ENCODE data around the gene GALNT2. TPM values are rescaled to one million over a fixed set of nuclear protein-coding genes. Genes with fewer than 3 reads are reported as not detected.
A peak's percentile ranks its signal among the peaks of the same experiment; 100 is the strongest.

GALNT2 gene
- total and polyA plus RNA-seq, 9 of the 15 experiments (the other 6 are each of a cell fraction or from before 2014, with no cell fraction given): 1.6 to 106 (median 51.9) TPM

DNA sequence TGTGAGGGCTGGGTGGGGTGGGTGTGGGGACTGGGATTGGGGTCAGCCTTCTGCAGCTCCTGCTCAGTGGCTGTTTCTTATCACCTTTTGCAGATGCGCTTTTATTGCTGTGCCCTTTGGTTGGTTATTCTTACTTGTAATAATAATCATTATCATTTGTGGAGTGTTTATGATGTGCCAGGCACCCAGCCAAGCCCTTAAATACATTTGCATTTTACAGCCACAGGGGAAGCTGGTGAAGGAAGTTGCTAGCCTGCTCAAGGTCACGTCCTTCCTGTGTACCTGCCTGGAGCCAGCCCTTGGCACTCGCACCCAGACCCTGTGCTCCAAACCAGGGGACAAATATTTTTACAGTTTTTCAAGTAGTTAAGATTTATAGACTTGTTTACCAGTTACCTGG is 215.1 kb downstream of the GALNT2 start:
- intact Hi-C loops (cut with micrococcal nuclease) (no loop called here), in situ Hi-C loops (cut with MboI) (no loop called here)
- H3K27ac ChIP-seq (ENCODE audit: extremely low read depth, low read depth, low read length): no peak overlapping the region
- CTCF ChIA-PET (ENCODE audit: low intra/inter-chr PET ratio): no interaction called here
- FAIRE-seq: no peak
- peaks cover 4% of the 10 kb centered on the region for H3K9me1 ChIP-seq (ENCODE audit: control insufficient read depth, insufficient read depth, low read length)
- H2AFZ ChIP-seq (ENCODE audit: low read depth, low read length): no peak overlapping the region
- DNase-seq (ENCODE audit: extremely low read depth in 1 of 4, low spot score in 3 of 4): peak in 1 of 4 experiments; percentile 12
- H4K20me1 ChIP-seq (replicated peaks; ENCODE audit: control insufficient read depth, insufficient read depth, low read length): peaks cover 9% of the 10 kb centered on the region
- H3K4me2 ChIP-seq (ENCODE audit: insufficient read depth, low read length): no peak overlapping the region
- no TSS peak for BruUV-seq (replicated peaks)
- TF ChIP-seq, protein P1, sequence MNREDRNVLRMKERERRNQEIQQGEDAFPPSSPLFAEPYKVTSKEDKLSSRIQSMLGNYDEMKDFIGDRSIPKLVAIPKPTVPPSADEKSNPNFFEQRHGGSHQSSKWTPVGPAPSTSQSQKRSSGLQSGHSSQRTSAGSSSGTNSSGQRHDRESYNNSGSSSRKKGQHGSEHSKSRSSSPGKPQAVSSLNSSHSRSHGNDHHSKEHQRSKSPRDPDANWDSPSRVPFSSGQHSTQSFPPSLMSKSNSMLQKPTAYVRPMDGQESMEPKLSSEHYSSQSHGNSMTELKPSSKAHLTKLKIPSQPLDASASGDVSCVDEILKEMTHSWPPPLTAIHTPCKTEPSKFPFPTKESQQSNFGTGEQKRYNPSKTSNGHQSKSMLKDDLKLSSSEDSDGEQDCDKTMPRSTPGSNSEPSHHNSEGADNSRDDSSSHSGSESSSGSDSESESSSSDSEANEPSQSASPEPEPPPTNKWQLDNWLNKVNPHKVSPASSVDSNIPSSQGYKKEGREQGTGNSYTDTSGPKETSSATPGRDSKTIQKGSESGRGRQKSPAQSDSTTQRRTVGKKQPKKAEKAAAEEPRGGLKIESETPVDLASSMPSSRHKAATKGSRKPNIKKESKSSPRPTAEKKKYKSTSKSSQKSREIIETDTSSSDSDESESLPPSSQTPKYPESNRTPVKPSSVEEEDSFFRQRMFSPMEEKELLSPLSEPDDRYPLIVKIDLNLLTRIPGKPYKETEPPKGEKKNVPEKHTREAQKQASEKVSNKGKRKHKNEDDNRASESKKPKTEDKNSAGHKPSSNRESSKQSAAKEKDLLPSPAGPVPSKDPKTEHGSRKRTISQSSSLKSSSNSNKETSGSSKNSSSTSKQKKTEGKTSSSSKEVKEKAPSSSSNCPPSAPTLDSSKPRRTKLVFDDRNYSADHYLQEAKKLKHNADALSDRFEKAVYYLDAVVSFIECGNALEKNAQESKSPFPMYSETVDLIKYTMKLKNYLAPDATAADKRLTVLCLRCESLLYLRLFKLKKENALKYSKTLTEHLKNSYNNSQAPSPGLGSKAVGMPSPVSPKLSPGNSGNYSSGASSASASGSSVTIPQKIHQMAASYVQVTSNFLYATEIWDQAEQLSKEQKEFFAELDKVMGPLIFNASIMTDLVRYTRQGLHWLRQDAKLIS (CRISPR knock-in tag; IDR thresholded peaks at IDR 0.05): no peak
- 0 out of 2 replicates have a peak, but pooled peaks have one; percentile 7 for TF ChIP-seq CBFA2T3 (IDR thresholded peaks at IDR 0.05)
- H3K36me3 ChIP-seq (ENCODE audit: control insufficient read depth, insufficient read depth, low read length): peaks cover 34% of the 10 kb centered on the region; the same call in 2 of the 3 replicates
- H3K27me3 ChIP-seq (ENCODE audit: control insufficient read depth in 2 of 2, insufficient read depth in 2 of 2, low read length in 2 of 2): peaks cover 0 to 14% of the 10 kb centered on the region in 2 experiments; a peak in 2 of 5 replicates
- peaks cover 0 to 20% of the 10 kb centered on the region in 2 experiments; a peak in 2 of 5 replicates for H3K4me1 ChIP-seq (replicated peaks in 1 of 2; ENCODE audit: control insufficient read depth in 2 of 2, insufficient read depth in 2 of 2, low read length in 2 of 2)
- no peak overlapping the region for H3K4me3 ChIP-seq
- H3K79me2 ChIP-seq (ENCODE audit: control insufficient read depth, insufficient read depth, low read length): no peaks in the 10 kb centered on the region
- POLR2A ChIA-PET: no interaction called here
- H3K9ac ChIP-seq (ENCODE audit: insufficient read depth in 1 of 2, low read depth in 2 of 2, low read length in 2 of 2): no peak overlapping the region
- no peak for ATAC-seq
- WGBS (ENCODE audit: insufficient coverage, low coverage, missing lambda C conversion rate): 71% methylated on average over 3 of the region's 3 CpGs
- no peaks in the 10 kb centered on the region for H3K9me3 ChIP-seq (replicated peaks; ENCODE audit: control insufficient read depth, insufficient read depth, low read depth, low read length)

Data from K562 (cell line).